Activated CD8-positive, alpha-beta memory T cell treated with anti-CD3 and anti-CD28 coated beads, Interleukin-2, amount 10 ng/mL, durations not matched to agents 7 days and 5 days (primary cell): ENCODE data around the gene TIFAB. TPM values are rescaled to one million over a fixed set of nuclear protein-coding genes. Genes with fewer than 3 reads are reported as not detected.
"Not testable (repeated sequence)": the region's sequence is repeated elsewhere in the genome, so short reads cannot be mapped to it uniquely, and the experiment has no call there.

Experiments
- ATAC-seq: fragments of 150-1000 bp; cut with Tn5 transposase; one replicate; pipeline ENCODE4 v1.10.0; 2021; ENCODE audit warnings: moderate library complexity
- CTCF ChIA-PET: fragments of 350-600 bp; sonication (Branson Sonifier 250); formaldehyde crosslinking; loops from one replicate; lab custom pipeline; 2021; ENCODE audit warnings: antibody characterized with exemption; lab: Charles Lee
- DNase-seq: peaks from one replicate; pipeline ENCODE4 v3.0.0-alpha.2; 2020
- H3K27ac Mint-ChIP-seq: one replicate; pipeline ENCODE4 v1.8.0; 2021; ENCODE audit warnings: mild to moderate bottlenecking, mixed read lengths
- H3K27me3 Mint-ChIP-seq: one replicate; pipeline ENCODE4 v1.8.0; 2021; ENCODE audit warnings: mixed read lengths
- H3K36me3 Mint-ChIP-seq: one replicate; pipeline ENCODE4 v1.8.0; 2021; ENCODE audit warnings: mild to moderate bottlenecking, mixed read lengths
- H3K4me1 Mint-ChIP-seq: one replicate; pipeline ENCODE4 v1.8.0; 2021; ENCODE audit warnings: mixed read lengths
- H3K4me3 Mint-ChIP-seq: one replicate; pipeline ENCODE4 v1.8.0; 2021; ENCODE audit warnings: mild to moderate bottlenecking, moderate library complexity, mixed read lengths
- H3K9me3 Mint-ChIP-seq: one replicate; pipeline ENCODE4 v1.8.0; 2022; ENCODE audit warnings: low read depth, mixed read lengths
- total RNA-seq, 2 experiments: library from RNA; stranded (reverse); gene quantifications; one replicate each; pipeline ENCODE4 v1.2.3, GENCODE V29; 2021

Gene TIFAB, protein sequence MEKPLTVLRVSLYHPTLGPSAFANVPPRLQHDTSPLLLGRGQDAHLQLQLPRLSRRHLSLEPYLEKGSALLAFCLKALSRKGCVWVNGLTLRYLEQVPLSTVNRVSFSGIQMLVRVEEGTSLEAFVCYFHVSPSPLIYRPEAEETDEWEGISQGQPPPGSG
- total RNA-seq: not detected

DNA sequence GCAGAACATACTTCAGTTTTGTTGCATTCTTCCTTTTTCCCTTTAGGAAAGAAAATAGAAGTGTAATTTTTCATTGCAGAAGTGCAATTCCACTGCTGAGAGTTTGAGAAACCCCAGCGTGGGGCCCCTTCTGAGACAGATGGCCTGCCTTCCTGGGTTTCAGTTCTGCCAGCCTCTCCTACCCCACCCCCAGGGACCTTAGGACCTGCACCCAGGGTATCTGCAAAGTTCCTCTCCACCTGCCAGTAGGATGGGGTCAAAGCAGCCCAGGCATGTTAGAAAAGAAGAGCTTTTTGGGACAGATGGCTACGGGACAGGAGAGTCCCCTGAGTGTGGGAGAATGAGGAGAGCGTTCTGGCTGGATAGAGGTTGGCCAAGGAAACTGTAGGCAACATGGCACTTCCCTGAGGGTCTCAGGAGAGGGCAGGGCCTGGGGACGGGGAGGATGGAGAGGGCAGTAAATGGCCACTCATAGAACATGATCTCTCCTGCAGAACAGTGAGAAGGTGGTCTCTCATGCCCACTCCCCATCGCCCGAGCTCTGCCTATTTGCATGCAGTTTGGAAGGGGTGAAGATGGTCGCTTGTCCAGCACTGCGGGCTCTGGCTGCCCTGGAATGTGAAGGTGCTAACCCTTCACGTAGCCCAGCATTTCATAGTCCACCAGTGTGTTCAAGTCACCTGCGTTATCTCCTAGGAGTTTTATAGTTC lies at the start of gene TIFAB:
Gene TIFAB, minus strand, starts transcription at position 31 of the 710 bp plus-strand sequence. CDS start 2,412 bp downstream, outside the sequence.
- Mint-ChIP-seq H3K9me3 (no peaks in the 10 kb centered on the region), H3K36me3 (no peaks in the 10 kb centered on the region), H3K4me1 (no peaks in the 10 kb centered on the region), H3K27me3 (peaks cover 25% of the 10 kb centered on the region), H3K27ac (no peak within 1 kb of the TSS), H3K4me3 (no peak within 1 kb of the TSS)
- DNase-seq (no peak), ATAC-seq (no peak)
- CTCF ChIA-PET: no interaction called here

DNA sequence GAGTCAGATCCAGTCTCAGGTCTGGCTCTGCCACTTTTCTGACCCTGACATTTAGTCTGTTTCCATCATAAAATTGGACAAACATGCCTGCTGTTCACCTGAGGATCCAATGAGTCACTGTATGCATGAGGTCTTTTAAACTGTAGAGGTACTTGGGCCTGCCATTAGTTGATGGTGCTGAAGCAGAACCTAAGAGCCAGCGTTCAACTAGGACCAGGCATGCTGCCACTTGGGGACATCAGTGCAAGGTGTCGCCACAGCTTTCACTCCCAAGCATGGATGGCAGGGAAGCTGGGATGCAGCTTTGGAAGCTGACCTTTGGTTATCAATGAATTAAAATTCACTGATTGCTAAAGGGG lies 46.5 kb upstream of the TIFAB start:
- Mint-ChIP-seq H3K27me3 (peaks cover 60% of the 10 kb centered on the region), H3K27ac (no peak overlapping the region), H3K4me3 (no peak overlapping the region), H3K36me3 (no peaks in the 10 kb centered on the region), H3K4me1 (no peaks in the 10 kb centered on the region), H3K9me3 (no peaks in the 10 kb centered on the region)
- CTCF ChIA-PET: no interaction called here
- ATAC-seq: no peak
- DNase-seq: peak; percentile 14

DNA sequence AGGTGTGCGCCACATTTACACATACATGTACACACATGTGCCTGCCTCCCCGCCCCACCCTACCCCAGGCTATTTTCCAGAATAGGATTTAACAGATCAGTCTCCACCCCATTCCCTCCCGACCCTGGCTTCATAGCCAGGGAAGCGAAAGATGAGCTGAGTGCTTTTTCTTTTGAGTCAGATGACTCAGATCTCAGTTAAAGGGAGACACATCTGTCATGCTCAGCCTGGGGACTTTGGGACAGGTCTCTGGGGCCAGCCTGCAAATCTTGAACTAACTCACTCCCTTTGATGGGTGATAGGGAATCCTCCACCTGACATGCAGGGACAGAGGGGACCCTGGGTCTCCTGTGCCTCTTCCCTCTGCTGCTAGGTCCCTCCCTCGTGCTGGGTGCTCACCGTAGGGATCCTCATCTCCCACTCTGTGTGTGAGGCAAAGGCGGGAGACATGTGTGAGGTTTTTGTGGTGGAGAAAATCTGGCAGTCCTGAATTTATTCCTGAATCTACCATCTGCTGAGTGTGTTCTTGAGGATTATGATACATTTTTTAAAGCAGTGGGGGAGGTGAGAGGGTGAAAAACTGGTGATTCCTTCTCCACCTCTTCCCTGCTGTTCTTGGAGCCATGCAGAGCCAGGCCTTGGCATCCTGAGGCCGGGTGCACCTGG lies 46.0 kb upstream of the TIFAB start:
- no peak for DNase-seq
- ATAC-seq: no peak
- no peaks in the 10 kb centered on the region for H3K36me3 Mint-ChIP-seq
- no peak overlapping the region for H3K4me3 Mint-ChIP-seq
- H3K4me1 Mint-ChIP-seq: no peaks in the 10 kb centered on the region
- CTCF ChIA-PET: no interaction called here
- H3K27ac Mint-ChIP-seq: no peak overlapping the region
- peaks cover 61% of the 10 kb centered on the region for H3K27me3 Mint-ChIP-seq
- no peaks in the 10 kb centered on the region for H3K9me3 Mint-ChIP-seq

DNA sequence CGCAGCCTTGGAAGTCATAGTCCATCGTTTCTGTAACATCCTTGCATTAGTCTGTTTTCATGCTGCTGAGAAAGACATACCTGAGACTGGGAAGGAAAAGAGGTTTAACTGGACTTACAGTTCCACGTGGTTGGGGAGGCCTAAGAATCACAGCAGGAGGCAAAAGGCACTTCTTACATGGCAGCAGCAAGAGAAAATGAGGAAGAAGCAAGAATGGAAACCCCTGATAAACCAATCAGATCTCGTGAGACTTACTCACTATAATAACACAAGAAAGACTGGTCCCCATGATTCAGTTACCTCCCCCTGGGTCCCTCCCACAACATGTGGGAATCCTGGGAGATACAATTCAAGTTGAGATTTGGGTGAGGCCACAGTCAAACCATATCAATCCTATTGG lies 43.4 kb upstream of the TIFAB start:
- not testable (repeated sequence) for H3K9me3 Mint-ChIP-seq, H3K36me3 Mint-ChIP-seq, DNase-seq, H3K27ac Mint-ChIP-seq, H3K4me1 Mint-ChIP-seq, ATAC-seq, H3K4me3 Mint-ChIP-seq
- H3K27me3 Mint-ChIP-seq: peaks cover 70% of the 10 kb centered on the region
- CTCF ChIA-PET: interaction anchor here (0.8 kb wide), 1 partner anchor 58 kb away, joined by 3 read pairs; no protein-coding TSS in a partner anchor

DNA sequence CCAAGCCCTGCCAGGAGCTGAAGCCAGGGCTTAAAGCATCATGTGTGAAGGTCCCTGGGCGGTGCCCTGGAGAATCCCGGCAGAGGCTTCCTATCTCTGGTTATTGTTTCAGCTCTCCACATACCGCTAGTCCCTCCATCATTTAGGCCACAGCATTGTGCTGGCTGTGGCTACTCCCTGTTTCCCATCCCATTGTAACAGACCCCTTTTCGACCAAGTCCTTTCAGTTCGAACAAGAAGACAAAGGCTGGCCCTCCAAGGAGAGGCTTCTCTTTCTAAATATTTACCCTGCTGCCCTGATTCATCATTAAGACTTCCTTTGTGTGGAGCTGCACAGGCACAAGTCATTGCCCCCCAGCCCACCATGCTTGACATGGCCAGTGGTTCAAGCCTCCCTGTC lies 42.0 kb upstream of the TIFAB start:
- Mint-ChIP-seq H3K36me3 (peaks cover 2% of the 10 kb centered on the region), H3K27ac (no peak overlapping the region), H3K4me1 (peaks cover 2% of the 10 kb centered on the region), H3K4me3 (no peak overlapping the region), H3K9me3 (no peaks in the 10 kb centered on the region), H3K27me3 (peaks cover 77% of the 10 kb centered on the region)
- DNase-seq (no peak), ATAC-seq (no peak)
- CTCF ChIA-PET: interaction anchor here (0.9 kb wide), 1 partner anchor 58 kb away, joined by 3 read pairs; no protein-coding TSS in a partner anchor

DNA sequence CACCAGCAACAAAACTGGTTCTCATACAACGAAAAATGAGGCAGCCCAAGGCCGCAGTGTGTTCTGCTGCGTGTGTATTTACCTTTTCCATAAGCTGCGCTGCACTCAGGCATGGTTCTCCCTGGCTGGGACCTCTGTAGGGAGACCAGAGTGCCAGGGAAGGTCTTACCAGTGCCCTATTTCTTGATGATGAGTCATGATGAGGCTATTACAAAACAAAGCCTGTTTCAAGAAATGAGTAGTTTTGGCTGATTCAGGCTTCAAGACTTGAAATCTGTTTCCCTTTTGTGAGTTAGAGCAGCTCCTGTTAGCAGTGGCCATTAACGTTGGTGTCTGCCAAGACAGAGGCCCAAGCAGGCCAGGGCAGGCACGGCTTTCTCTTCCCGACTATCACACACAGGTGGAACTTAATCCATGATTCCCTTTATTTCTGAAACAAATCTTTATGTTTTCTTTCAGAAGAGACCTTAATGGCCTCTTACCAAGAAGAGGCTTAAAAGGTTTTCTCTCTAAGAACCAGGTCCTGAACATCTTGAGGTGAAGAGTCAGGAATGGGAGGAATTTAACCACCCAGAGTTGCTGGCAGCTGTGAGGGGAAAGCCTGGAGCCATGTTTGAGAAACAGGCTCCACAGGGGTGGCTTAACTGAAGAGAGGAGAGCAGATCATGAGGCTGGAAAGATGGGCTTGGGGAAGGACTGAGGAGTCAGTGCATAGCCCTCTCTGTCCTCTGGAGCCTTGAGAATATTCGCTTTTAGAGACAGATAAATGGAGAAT lies 41.4 kb upstream of the TIFAB start:
- peaks cover 81% of the 10 kb centered on the region for H3K27me3 Mint-ChIP-seq
- no peaks in the 10 kb centered on the region for H3K9me3 Mint-ChIP-seq
- CTCF ChIA-PET: no interaction called here
- H3K4me1 Mint-ChIP-seq: peaks cover 2% of the 10 kb centered on the region
- DNase-seq: no peak
- no peak overlapping the region for H3K27ac Mint-ChIP-seq
- H3K4me3 Mint-ChIP-seq: no peak overlapping the region
- ATAC-seq: no peak
- H3K36me3 Mint-ChIP-seq: peaks cover 2% of the 10 kb centered on the region

DNA sequence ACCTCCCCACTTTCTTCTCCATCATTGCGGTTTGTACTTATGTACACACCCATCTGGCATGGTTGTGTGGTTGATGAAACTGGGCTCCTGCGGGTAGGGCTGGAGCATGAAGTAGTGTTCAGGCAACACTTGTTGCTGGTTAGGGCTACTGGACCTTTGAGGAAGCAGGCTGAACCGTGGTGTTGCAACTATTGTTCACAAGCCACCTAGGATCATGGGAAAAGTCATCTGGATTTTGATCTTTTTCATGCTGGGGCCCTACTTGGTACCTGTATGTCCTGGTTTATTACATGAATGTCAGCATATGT lies 40.1 kb upstream of the TIFAB start:
- Mint-ChIP-seq H3K27ac (no peak overlapping the region), H3K27me3 (peaks cover 85% of the 10 kb centered on the region), H3K9me3 (no peaks in the 10 kb centered on the region), H3K4me1 (peaks cover 2% of the 10 kb centered on the region), H3K36me3 (peaks cover 2% of the 10 kb centered on the region), H3K4me3 (no peak overlapping the region)
- no peak for ATAC-seq
- DNase-seq: no peak
- CTCF ChIA-PET: no interaction called here

DNA sequence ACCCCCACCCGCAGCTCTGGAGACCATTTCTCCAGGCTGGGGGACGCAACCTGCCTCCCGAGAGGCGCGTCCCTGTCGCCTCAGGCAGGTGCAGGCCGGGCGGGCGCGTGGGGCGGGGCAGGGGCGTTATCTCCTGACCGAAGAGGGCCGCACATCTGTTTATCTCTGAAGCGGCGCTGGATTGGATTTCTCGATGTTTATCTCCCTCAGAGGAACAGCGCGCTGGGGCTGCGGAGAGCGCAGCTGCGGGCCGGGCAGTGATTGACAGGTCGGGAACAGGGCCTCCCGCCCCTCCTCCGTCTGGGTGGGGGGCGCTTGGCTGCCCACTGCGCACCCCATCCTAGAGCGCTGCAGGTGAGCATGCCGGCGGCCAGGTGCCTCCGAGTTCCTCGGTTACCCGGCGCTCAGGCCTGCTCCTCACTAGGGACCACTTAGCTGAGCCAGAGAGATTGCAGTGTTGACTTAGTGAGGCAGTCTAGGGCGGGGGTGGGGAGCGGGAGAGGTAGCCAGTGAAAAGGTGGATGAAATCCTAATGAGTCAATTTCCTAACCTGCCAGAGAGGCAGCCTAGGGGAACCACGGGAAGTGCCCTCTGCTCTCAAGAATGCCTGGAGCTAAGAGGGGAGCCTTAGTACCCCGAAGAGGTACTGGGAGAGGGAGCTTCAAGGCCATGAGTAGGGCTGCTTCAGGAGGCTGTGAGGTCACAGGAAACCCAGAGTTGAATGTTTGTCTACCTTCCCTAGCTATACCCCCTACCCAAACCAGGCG lies 39.6 kb upstream of the TIFAB start:
- Mint-ChIP-seq H3K4me1 (peaks cover 2% of the 10 kb centered on the region), H3K27me3 (peaks cover 87% of the 10 kb centered on the region), H3K9me3 (no peaks in the 10 kb centered on the region), H3K27ac (no peak overlapping the region), H3K4me3 (no peak overlapping the region), H3K36me3 (peaks cover 2% of the 10 kb centered on the region)
- DNase-seq (no peak), ATAC-seq (no peak)
- CTCF ChIA-PET: interaction anchor here (1.6 kb wide), 1 partner anchor 25 kb away, joined by 4 read pairs; no protein-coding TSS in a partner anchor

DNA sequence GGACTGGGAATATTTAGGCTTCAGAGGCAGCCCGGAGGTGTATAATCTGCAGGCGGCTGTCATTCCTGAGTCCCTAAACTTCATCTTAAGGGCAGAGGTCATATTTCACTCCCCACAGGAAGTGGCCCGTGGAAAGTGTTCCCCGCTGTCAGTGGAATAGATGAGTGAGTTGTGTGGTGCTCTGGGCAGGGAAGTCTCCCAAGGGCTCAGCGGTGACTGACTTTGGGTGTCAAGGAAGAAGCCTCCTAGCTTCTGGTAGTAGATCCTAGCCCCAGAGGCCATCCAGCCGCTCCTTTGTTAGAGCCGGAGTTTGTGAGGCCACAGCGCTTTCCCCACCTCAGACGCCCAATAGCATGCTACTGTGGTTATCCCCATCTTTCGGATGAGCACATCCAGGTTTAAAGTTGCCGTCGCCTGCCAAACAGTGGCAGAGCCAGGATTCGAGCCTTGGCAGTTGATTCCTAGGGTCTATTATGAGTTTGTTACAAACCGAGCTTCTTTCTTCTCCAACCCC lies 38.9 kb upstream of the TIFAB start:
- DNase-seq (no peak), ATAC-seq (no peak)
- Mint-ChIP-seq H3K9me3 (no peaks in the 10 kb centered on the region), H3K4me3 (no peak overlapping the region), H3K36me3 (peaks cover 2% of the 10 kb centered on the region), H3K4me1 (peaks cover 2% of the 10 kb centered on the region), H3K27ac (no peak overlapping the region), H3K27me3 (peaks cover 92% of the 10 kb centered on the region)
- CTCF ChIA-PET: interaction anchor here (1.5 to 1.6 kb wide), 2 partner anchors 25 to 41 kb away, joined by 4 read pairs; no protein-coding TSS in a partner anchor

DNA sequence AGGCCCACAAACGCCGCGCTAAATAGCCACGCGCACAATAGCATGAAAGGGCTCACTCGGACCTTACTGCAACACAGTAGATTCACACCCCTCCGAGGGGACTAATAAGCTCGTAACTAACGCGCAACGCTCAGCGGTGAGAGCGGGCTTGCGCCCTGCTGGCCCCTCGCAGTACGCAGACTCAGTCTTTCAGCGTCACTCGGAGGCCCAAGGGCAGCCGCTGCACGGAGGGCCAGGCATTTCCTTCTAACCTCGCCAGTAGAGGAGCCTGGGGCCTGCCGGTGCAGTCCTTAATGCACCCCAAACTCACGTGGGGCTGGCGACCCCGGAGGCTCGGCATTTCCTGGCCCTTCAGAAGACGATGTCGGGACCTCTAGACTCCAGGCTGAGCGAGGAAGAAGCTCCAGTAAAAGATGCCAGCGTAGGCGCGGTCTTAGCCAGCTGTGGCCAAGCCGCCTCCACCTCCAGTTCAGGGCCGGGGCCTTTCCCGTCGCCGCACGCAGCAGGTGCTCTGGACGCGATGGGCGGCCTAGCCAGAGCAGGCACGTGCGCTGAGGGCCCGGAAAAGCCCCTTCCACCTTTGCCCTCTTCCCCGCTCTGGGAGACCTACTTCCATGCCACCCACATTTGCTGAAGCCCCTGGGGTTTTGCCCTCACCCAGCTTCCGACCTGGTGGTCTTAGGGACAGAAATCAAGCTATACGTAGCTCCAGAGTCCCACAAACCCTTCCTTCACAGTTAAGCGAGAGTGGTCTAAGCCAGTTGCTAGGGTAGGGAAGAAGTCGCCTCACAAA lies 38.3 kb upstream of the TIFAB start:
- peaks cover 94% of the 10 kb centered on the region for H3K27me3 Mint-ChIP-seq
- no peak overlapping the region for H3K27ac Mint-ChIP-seq
- DNase-seq: no peak
- H3K4me1 Mint-ChIP-seq: peaks cover 2% of the 10 kb centered on the region
- H3K9me3 Mint-ChIP-seq: no peaks in the 10 kb centered on the region
- H3K36me3 Mint-ChIP-seq: peaks cover 2% of the 10 kb centered on the region
- CTCF ChIA-PET: interaction anchor here (1.5 to 1.6 kb wide), 2 partner anchors 24 to 42 kb away, joined by 4 read pairs; no protein-coding TSS in a partner anchor
- H3K4me3 Mint-ChIP-seq: no peak overlapping the region
- no peak for ATAC-seq

DNA sequence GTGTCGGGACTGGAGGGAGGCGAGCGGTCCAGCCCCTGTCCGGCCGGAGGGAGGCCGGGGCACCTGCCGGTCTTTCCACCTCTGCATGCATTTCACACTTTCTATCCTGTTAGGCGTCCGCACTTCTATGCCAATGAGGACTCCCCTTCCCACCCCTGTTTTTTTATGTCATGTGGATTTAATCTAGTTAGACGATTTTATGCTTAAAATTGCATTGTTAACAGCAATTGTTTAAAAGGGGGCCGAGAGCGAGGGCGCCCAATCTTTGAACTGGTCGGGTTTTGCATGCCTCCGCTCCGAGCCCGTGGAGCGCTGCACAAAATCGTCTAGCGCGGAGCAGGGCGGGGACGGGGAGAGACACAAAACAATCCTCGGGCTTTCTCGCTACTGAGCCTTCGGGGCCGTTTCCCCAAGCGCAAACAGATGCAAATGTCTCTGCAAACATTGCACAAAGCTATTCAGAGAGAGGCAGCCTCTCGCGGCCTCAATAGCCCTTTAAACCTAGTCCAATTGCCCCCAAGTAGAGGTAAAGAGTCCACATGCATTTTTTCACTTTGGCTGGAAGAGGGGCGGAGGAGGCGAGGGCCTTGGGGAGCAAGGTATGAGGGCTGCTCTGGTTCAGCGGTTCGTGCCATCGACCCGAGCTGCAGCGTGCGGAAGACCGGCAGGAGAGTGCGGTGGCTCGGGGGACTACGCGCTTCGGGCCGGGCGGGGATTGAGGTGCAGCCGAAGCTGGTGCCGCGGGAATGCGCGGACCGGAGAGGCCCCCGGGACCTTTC lies 37.5 kb upstream of the TIFAB start:
- CTCF ChIA-PET: interaction anchor here (1.5 kb wide), 1 partner anchor 42 kb away, joined by 4 read pairs; no protein-coding TSS in a partner anchor
- Mint-ChIP-seq H3K4me3 (no peak overlapping the region), H3K36me3 (peaks cover 2% of the 10 kb centered on the region), H3K9me3 (no peaks in the 10 kb centered on the region), H3K4me1 (peaks cover 2% of the 10 kb centered on the region), H3K27me3 (peaks cover 93% of the 10 kb centered on the region), H3K27ac (peak overlapping the region; percentile 59)
- ATAC-seq (no peak), DNase-seq (no peak)
